Transverse colon (tissue), 4 donors: ENCODE results near the gene KIAA1614.

Experiments
- POLR2AphosphoS5 ChIP-seq, 3 donors: sonication (generic); formaldehyde crosslinking; IDR thresholded peaks; one replicate each; pipeline ENCODE4 v1.6.1; 2016; ENCODE audit warnings: antibody characterized with exemption in 3 of 3
- TF ChIP-seq, protein P1 (sequence below), 5 experiments: fragments of 200-600 bp in 3 of 5; fragments of 450-650 bp in 2 of 5; sonication (generic) in 3 of 5; IDR thresholded peaks; 1 replicate in 2 of 5; 2 replicates in 3 of 5; pipeline ENCODE4 v1.5.1; 2016 to 2017; ENCODE audit warnings: antibody characterized with exemption in 5 of 5, inconsistent platforms in 3 of 5, mild to moderate bottlenecking in 2 of 5, moderate library complexity in 1 of 5

DNA sequence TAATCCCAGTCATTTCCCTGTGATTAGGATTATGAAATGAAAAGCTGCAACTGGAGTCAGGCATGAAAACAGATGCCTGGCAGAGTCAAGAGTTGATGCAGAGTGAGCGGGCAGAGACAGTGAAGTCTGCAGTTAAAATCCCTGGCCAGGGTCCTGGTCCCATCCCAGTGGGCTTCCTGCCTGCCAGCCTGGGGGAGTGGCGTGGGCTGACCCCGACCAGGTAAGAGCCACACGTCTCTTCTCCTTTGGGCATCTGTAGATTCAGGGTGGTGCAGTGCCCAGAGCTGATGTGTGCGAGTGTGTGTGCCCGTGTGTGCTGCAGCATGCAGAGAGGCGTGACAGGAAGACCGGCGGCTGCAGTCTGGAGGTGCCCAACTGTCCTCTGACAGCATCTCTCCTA lies 6.2 kb upstream of the KIAA1614 start:
- TF ChIP-seq, protein P1, sequence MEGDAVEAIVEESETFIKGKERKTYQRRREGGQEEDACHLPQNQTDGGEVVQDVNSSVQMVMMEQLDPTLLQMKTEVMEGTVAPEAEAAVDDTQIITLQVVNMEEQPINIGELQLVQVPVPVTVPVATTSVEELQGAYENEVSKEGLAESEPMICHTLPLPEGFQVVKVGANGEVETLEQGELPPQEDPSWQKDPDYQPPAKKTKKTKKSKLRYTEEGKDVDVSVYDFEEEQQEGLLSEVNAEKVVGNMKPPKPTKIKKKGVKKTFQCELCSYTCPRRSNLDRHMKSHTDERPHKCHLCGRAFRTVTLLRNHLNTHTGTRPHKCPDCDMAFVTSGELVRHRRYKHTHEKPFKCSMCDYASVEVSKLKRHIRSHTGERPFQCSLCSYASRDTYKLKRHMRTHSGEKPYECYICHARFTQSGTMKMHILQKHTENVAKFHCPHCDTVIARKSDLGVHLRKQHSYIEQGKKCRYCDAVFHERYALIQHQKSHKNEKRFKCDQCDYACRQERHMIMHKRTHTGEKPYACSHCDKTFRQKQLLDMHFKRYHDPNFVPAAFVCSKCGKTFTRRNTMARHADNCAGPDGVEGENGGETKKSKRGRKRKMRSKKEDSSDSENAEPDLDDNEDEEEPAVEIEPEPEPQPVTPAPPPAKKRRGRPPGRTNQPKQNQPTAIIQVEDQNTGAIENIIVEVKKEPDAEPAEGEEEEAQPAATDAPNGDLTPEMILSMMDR (IDR thresholded peaks at IDR 0.05): no peak
- TF ChIP-seq POLR2AphosphoS5 (IDR thresholded peaks at IDR 0.05): no peak
